ENCODE measurements around the gene MNT.

The MNT gene

GRCh38 chr17:2380226-2380922, 20.5 kb downstream of the MNT start:
- no peak for FAIRE-seq

- no peak for FAIRE-seq
These were observed 21.2 kb downstream of the MNT start for GRCh38 chr17:2379489-2380225.

GRCh38 chr17:2378905-2379304, 22.0 kb downstream of the MNT start:
- no peak for FAIRE-seq

- no peak for FAIRE-seq
These were observed 23.2 kb downstream of the MNT start for GRCh38 chr17:2377659-2378058.

GRCh38 chr17:2376107-2376506, 24.8 kb downstream of the MNT start:
- FAIRE-seq, result no peak

GRCh38 chr17:2375406-2375805, 25.5 kb downstream of the MNT start:
- no peak for FAIRE-seq

- no peak for FAIRE-seq
These were observed 26.1 kb downstream of the MNT start for GRCh38 chr17:2374549-2375285.

GRCh38 chr17:2373179-2373578, 27.7 kb downstream of the MNT start:
- no peak for FAIRE-seq

- no peak for FAIRE-seq
These were observed 28.2 kb downstream of the MNT start for GRCh38 chr17:2372681-2373080.

- no peak for FAIRE-seq
These were observed 28.7 kb downstream of the MNT start for GRCh38 chr17:2372180-2372579.

- FAIRE-seq, result no peak
These were observed 29.4 kb downstream of the MNT start for GRCh38 chr17:2371183-2372130.

GRCh38 chr17:2370211-2370589, 30.7 kb downstream of the MNT start:
- no peak for FAIRE-seq

- FAIRE-seq, result no peak
These were observed 31.2 kb downstream of the MNT start for GRCh38 chr17:2369551-2370210.

GRCh38 chr17:2369039-2369438, 31.8 kb downstream of the MNT start:
- FAIRE-seq, result no peak

GRCh38 chr17:2368359-2368758, 32.5 kb downstream of the MNT start:
- FAIRE-seq, result no peak

GRCh38 chr17:2366747-2367494, 33.9 kb downstream of the MNT start:
- no peak for FAIRE-seq

- no peak for FAIRE-seq
These were observed 35.7 kb downstream of the MNT start for GRCh38 chr17:2365132-2365531.

GRCh38 chr17:2364763-2365116, 36.1 kb downstream of the MNT start:
- FAIRE-seq, result no peak

GRCh38 chr17:2363851-2364762, 36.8 kb downstream of the MNT start:
- no peak for FAIRE-seq

GRCh38 chr17:2363318-2363717, 37.5 kb downstream of the MNT start:
- no peak for FAIRE-seq

Data from G401.6 (cell line).